Mesendoderm (in vitro differentiated cells): ENCODE results near the gene LLGL1.

Experiments
- DNase-seq: peaks from one replicate; pipeline ENCODE4 v3.0.0; 2013
- H2AK5ac ChIP-seq: 2 replicates; pipeline ENCODE4 v1.6.1; 2013; ENCODE audit warnings: low read length, inconsistent platforms
- H2BK120ac ChIP-seq: 2 replicates; pipeline ENCODE4 v1.6.1; 2013; ENCODE audit warnings: low read depth, mild to moderate bottlenecking, low read length, moderate library complexity, mixed read lengths
- H2BK15ac ChIP-seq: replicated peaks from 2 replicates; pipeline ENCODE4 v1.6.1; 2013; ENCODE audit warnings: low read depth, mild to moderate bottlenecking, moderate library complexity
- H2BK5ac ChIP-seq: 2 replicates; pipeline ENCODE4 v1.6.1; 2013; ENCODE audit warnings: low read length, inconsistent platforms
- H3K18ac ChIP-seq: 2 replicates; pipeline ENCODE4 v1.6.1; 2013; ENCODE audit warnings: mild to moderate bottlenecking, low read length, mixed read lengths
- H3K23ac ChIP-seq: one replicate; pipeline ENCODE4 v1.6.1; 2013; ENCODE audit warnings: low read length
- H3K27ac ChIP-seq: 2 replicates; pipeline ENCODE4 v1.5.1; 2013; ENCODE audit warnings: low read depth, mild to moderate bottlenecking, inconsistent platforms, low read length, moderate library complexity
- H3K27me3 ChIP-seq: 2 replicates; pipeline ENCODE4 v1.6.1; 2013; ENCODE audit warnings: low read length, control low read depth, mild to moderate bottlenecking, inconsistent platforms; ENCODE audit not compliant: insufficient read depth, poor library complexity
- H3K36me3 ChIP-seq: 2 replicates; pipeline ENCODE4 v1.6.1; 2013; ENCODE audit warnings: low read length, inconsistent platforms; ENCODE audit not compliant: control insufficient read depth, insufficient read depth
- H3K4ac ChIP-seq: one replicate; pipeline ENCODE4 v1.6.1; 2013; ENCODE audit warnings: low read depth, mild to moderate bottlenecking, low read length, moderate library complexity
- H3K4me1 ChIP-seq: 2 replicates; pipeline ENCODE4 v1.6.1; 2013; ENCODE audit warnings: low read depth, low read length, inconsistent platforms; ENCODE audit not compliant: control insufficient read depth
- H3K4me2 ChIP-seq: 2 replicates; pipeline ENCODE4 v1.6.1; 2013; ENCODE audit warnings: low read length
- H3K4me3 ChIP-seq: 2 replicates; pipeline ENCODE4 v1.5.1; 2013; ENCODE audit warnings: mild to moderate bottlenecking, low read length
- H3K56ac ChIP-seq: one replicate; pipeline ENCODE4 v1.6.1; 2013; ENCODE audit warnings: low read length
- H3K79me1 ChIP-seq: 2 replicates; pipeline ENCODE4 v1.6.1; 2013; ENCODE audit warnings: low read length, inconsistent platforms
- H3K79me2 ChIP-seq: 2 replicates; pipeline ENCODE4 v1.6.1; 2013; ENCODE audit warnings: mild to moderate bottlenecking, low read length; ENCODE audit not compliant: control insufficient read depth, insufficient read depth
- H3K9ac ChIP-seq: 2 replicates; pipeline ENCODE4 v1.6.1; 2013; ENCODE audit warnings: low read length, inconsistent platforms
- H4K5ac ChIP-seq: one replicate; pipeline ENCODE4 v1.6.1; 2013; ENCODE audit warnings: low read length
- H4K8ac ChIP-seq: one replicate; pipeline ENCODE4 v1.6.1; 2013; ENCODE audit warnings: low read depth, mild to moderate bottlenecking, control low read depth, low read length, moderate library complexity
- WGBS: extraction: QIAGEN DNeasy Blood & Tissue Kit; methylation state at CpG from one replicate; pipeline ENCODE4 v1.1.7; 2013; ENCODE audit warnings: low lambda C conversion rate, missing lambda C conversion rate; ENCODE audit not compliant: insufficient coverage; ENCODE audit errors: extremely low coverage; 5-methylcytosine and 5-hydroxymethylcytosine counted together

The LLGL1 gene

GRCh38 chr17:18228176-18228682, 2.8 kb downstream of the LLGL1 start:
- H3K4me3 ChIP-seq: no peak overlapping the region
- peaks cover 3% of the 10 kb centered on the region for H3K4me1 ChIP-seq
- peaks cover 42% of the 10 kb centered on the region for H3K79me2 ChIP-seq
- WGBS: no CpG with 5 or more reads among the region's 10 CpGs
- no peak overlapping the region for H4K8ac ChIP-seq
- H3K79me1 ChIP-seq: peaks cover 32% of the 10 kb centered on the region
- no peak overlapping the region for H2BK15ac ChIP-seq
- H3K18ac ChIP-seq: no peak overlapping the region
- H3K56ac ChIP-seq: no peak overlapping the region
- H3K9ac ChIP-seq: no peak overlapping the region
- H2BK120ac ChIP-seq: no peak overlapping the region
- no peaks in the 10 kb centered on the region for H3K36me3 ChIP-seq
- no peak overlapping the region for H3K4me2 ChIP-seq
- H3K27ac ChIP-seq: no peak overlapping the region
- H3K27me3 ChIP-seq: no peaks in the 10 kb centered on the region
- H3K23ac ChIP-seq: no peak overlapping the region
- H3K4ac ChIP-seq: no peak overlapping the region
- H2AK5ac ChIP-seq: no peak overlapping the region
- no peak for DNase-seq
- no peak overlapping the region for H4K5ac ChIP-seq
- no peak overlapping the region for H2BK5ac ChIP-seq

DNA sequence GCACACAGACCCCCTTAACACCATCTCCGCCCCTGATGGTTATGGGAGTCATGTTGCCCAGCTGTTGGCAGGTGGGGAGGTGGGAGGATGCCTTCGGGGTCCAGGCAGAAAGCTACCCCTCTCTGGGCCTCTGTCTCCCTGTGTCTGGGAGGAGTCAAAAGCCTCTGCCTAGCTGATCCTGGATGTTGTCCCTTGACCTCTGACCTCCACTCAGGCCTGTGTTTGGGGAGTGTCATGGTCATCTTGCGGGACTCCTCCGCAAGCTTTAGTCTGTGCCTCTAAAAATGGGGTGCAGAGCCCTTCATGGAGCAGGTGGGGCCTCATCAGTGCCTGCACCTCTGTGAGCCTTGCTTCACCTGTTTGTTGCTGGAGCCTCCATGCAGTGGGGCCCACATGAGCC, 3.8 kb downstream of the LLGL1 start:
- H3K56ac ChIP-seq: no peak overlapping the region
- H3K4ac ChIP-seq: no peak overlapping the region
- H3K4me2 ChIP-seq: no peak overlapping the region
- no peak overlapping the region for H2BK5ac ChIP-seq
- H3K4me3 ChIP-seq: no peak overlapping the region
- H3K36me3 ChIP-seq: peaks cover 5% of the 10 kb centered on the region
- no peak overlapping the region for H3K18ac ChIP-seq
- no peak overlapping the region for H4K5ac ChIP-seq
- H2BK120ac ChIP-seq: no peak overlapping the region
- no peak overlapping the region for H3K27ac ChIP-seq
- no peak overlapping the region for H2BK15ac ChIP-seq
- H3K9ac ChIP-seq: no peak overlapping the region
- peaks cover under 1% of the 10 kb centered on the region for H3K4me1 ChIP-seq
- H4K8ac ChIP-seq: no peak overlapping the region
- no peaks in the 10 kb centered on the region for H3K27me3 ChIP-seq
- H3K79me2 ChIP-seq: peaks cover 42% of the 10 kb centered on the region
- H3K23ac ChIP-seq: no peak overlapping the region
- WGBS: no CpG with 5 or more reads among the region's 4 CpGs
- DNase-seq: no peak
- no peak overlapping the region for H2AK5ac ChIP-seq
- peaks cover 32% of the 10 kb centered on the region for H3K79me1 ChIP-seq

DNA sequence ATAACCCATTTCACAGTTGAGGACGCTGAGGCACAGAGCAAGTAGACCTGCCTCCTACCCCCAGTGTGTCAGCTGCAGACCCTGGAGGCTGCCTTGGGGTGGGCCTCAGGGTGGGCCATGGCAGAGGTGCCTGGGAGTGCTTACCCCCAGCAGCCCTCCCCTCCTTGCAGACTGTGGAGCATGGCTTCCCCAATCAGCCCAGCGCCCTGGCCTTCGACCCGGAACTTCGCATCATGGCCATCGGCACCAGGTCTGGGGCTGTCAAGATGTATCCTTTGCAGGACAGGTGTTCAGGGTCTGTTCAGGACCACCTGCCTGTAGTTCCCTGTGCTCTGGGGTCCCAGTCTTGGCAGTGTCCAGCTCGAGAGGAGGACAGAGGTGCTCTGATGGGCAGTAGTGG, 4.3 kb downstream of the LLGL1 start:
- Histone ChIP-seq H2AK5ac (no peak overlapping the region), H2BK15ac (no peak overlapping the region), H3K4me3 (no peak overlapping the region), H3K79me1 (peaks cover 32% of the 10 kb centered on the region), H3K4ac (no peak overlapping the region), H2BK120ac (no peak overlapping the region), H3K27ac (no peak overlapping the region), H4K8ac (no peak overlapping the region), H3K36me3 (peaks cover 6% of the 10 kb centered on the region), H3K4me1 (no peaks in the 10 kb centered on the region), H3K79me2 (peaks cover 42% of the 10 kb centered on the region), H3K56ac (no peak overlapping the region), H3K9ac (no peak overlapping the region), H3K27me3 (no peaks in the 10 kb centered on the region), H3K23ac (no peak overlapping the region), H2BK5ac (no peak overlapping the region), H3K18ac (no peak overlapping the region), H3K4me2 (no peak overlapping the region), H4K5ac (no peak overlapping the region)
- WGBS: no CpG with 5 or more reads among the region's 7 CpGs
- DNase-seq: no peak

DNA sequence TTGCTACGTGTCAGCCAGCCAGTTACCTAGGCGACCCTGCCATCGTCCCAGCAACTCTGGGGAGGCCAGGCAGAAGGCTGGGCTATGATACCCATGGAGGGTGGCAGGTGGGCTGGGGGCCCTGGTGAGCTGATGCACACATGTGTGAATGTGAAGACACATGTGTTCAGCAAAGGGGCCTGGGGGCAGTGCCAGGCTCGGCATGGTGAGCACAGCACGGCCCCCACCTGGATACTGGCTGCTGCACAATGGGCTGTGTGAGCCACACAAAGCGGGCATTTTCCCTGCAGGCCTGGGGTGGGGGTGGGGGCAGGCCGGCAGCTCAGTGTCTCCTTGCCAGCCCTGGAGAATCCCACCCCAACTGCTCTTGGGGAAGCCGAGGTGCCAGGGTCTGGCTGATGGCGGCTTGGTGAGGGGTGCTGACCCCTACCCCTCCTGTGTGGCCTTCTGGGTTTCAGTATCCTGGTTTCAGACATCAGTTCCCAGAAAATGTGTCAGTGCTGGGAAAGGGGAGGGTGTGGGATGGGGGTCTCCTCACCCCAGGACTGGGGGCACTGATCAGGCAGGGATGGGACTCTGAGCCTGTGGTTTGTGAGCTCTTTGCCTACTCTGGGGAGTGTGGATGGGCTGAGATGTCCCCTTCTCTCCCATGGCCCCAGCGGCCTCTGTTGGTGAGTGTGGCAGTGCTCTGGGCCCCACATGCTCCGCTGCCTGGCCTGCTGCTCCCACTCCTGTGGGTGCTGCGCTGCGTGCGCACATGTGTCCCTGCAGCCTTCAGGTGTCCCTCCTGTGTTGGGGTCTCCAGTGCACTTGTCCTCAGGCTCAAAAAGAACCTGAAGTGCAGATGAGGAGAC, 5.1 kb downstream of the LLGL1 start:
- Histone ChIP-seq H2BK5ac (no peak overlapping the region), H3K36me3 (peaks cover 6% of the 10 kb centered on the region), H3K4me1 (no peaks in the 10 kb centered on the region), H3K4me2 (no peak overlapping the region), H3K79me1 (peaks cover 32% of the 10 kb centered on the region), H2BK120ac (no peak overlapping the region), H2AK5ac (no peak overlapping the region), H2BK15ac (no peak overlapping the region), H3K27ac (no peak overlapping the region), H4K8ac (no peak overlapping the region), H3K18ac (no peak overlapping the region), H4K5ac (no peak overlapping the region), H3K4me3 (no peak overlapping the region), H3K79me2 (peaks cover 42% of the 10 kb centered on the region), H3K23ac (no peak overlapping the region), H3K9ac (no peak overlapping the region), H3K4ac (no peak overlapping the region), H3K27me3 (no peaks in the 10 kb centered on the region), H3K56ac (no peak overlapping the region)
- WGBS: no CpG with 5 or more reads among the region's 14 CpGs
- DNase-seq: no peak

- Histone ChIP-seq H2BK120ac (no peak overlapping the region), H3K4me1 (no peaks in the 10 kb centered on the region), H3K18ac (no peak overlapping the region)
Measured at GRCh38 chr17:18231164-18231563, 5.7 kb downstream of the LLGL1 start.

More at GRCh38 chr17:18231164-18231563, 5.7 kb downstream of the LLGL1 start:
- no CpG with 5 or more reads among the region's 9 CpGs for WGBS
- Histone ChIP-seq H3K4ac (no peak overlapping the region), H3K9ac (no peak overlapping the region), H2AK5ac (no peak overlapping the region), H2BK5ac (no peak overlapping the region), H3K4me3 (no peak overlapping the region), H3K27ac (no peak overlapping the region), H3K4me2 (no peak overlapping the region), H3K27me3 (no peaks in the 10 kb centered on the region), H3K56ac (no peak overlapping the region), H4K5ac (no peak overlapping the region), H3K36me3 (peaks cover 7% of the 10 kb centered on the region), H2BK15ac (no peak overlapping the region), H3K79me1 (peaks cover 29% of the 10 kb centered on the region), H4K8ac (no peak overlapping the region), H3K23ac (no peak overlapping the region), H3K79me2 (peaks cover 38% of the 10 kb centered on the region)
- DNase-seq: no peak
